ENCODE results near the gene TAS2R41.

The TAS2R41 gene

DNA sequence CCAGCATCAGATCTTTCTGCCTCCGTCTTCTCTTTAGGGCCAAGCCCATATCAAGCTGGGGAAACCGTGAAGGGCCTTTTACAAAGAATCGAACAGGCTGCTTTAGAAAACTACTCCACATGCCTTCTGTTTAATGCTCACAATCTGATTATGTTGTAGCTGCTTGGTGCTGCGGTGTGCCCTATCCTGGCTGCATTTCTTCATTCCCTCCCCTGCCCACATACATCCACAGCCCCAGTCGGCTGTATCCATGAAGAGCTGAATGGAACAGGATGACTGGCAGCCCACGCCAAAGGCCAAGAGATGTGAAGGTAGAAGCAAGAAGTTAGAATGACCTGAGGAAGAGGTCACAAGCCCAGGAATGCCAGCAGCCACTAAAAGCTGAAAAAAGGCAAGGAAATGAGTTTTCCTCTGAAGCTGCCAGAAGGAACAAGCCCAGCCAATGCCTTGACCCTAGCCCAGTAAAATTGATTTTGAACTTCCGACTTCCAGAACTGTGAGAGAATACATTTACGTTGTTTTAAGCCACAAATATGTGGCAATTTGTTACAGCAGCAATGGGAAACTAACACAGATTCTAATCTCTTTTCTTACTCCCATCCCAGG lies 22.2 kb downstream of the TAS2R41 start:
- Histone ChIP-seq H3K27ac (ENCODE audit: extremely low read depth, low read depth, low read length) (no peak overlapping the region), H3K36me3 (ENCODE audit: control insufficient read depth in 2 of 2, insufficient read depth in 1 of 2, low read length in 2 of 2) (no peaks in the 10 kb centered on the region), H3K4me3 (ENCODE audit: low read depth, low read length) (no peak overlapping the region), H3K4me1 (ENCODE audit: control insufficient read depth, insufficient read depth, low read length) (no peaks in the 10 kb centered on the region), H3K9me3 (ENCODE audit: control insufficient read depth, insufficient read depth, low read depth, low read length) (no peaks in the 10 kb centered on the region)
- ChIA-PET CTCF (interaction anchor here (1.2 kb wide), 1 partner anchor 9 kb away, joined by 4 read pairs; no protein-coding TSS in a partner anchor), POLR2A (no interaction called here)
- TF ChIP-seq ZNF19 (tag by site-specific recombination; IDR thresholded peaks at IDR 0.05; ENCODE audit: low read depth): no peak
- TF ChIP-seq ZBTB48 (tag by site-specific recombination; IDR thresholded peaks at IDR 0.05): no peak
- no peak for TF ChIP-seq KLF16 (tag by site-specific recombination; IDR thresholded peaks at IDR 0.05)
- no peak for TF ChIP-seq ZNF239 (tag by site-specific recombination; IDR thresholded peaks at IDR 0.05)
- no peak for TF ChIP-seq ZNF274 (IDR thresholded peaks at IDR 0.05; ENCODE audit: low read length)
- no peak for TF ChIP-seq ZNF274 (tag by site-specific recombination; IDR thresholded peaks at IDR 0.05; ENCODE audit: borderline replicate concordance)
- TF ChIP-seq ZNF157 (tag by site-specific recombination; IDR thresholded peaks at IDR 0.05): no peak
- TF ChIP-seq ZNF10 (tag by site-specific recombination; IDR thresholded peaks at IDR 0.05): no peak
- no peak for TF ChIP-seq ZNF140 (tag by site-specific recombination; IDR thresholded peaks at IDR 0.05)
- TF ChIP-seq ZNF341 (tag by site-specific recombination; IDR thresholded peaks at IDR 0.05; ENCODE audit: low read depth): no peak
- no peak for TF ChIP-seq ZNF544 (tag by site-specific recombination; IDR thresholded peaks at IDR 0.05)
- TF ChIP-seq GLIS2 (tag by site-specific recombination; IDR thresholded peaks at IDR 0.05): no peak
- no peak for TF ChIP-seq ZNF548 (tag by site-specific recombination; IDR thresholded peaks at IDR 0.05)
- TF ChIP-seq, protein P1, sequence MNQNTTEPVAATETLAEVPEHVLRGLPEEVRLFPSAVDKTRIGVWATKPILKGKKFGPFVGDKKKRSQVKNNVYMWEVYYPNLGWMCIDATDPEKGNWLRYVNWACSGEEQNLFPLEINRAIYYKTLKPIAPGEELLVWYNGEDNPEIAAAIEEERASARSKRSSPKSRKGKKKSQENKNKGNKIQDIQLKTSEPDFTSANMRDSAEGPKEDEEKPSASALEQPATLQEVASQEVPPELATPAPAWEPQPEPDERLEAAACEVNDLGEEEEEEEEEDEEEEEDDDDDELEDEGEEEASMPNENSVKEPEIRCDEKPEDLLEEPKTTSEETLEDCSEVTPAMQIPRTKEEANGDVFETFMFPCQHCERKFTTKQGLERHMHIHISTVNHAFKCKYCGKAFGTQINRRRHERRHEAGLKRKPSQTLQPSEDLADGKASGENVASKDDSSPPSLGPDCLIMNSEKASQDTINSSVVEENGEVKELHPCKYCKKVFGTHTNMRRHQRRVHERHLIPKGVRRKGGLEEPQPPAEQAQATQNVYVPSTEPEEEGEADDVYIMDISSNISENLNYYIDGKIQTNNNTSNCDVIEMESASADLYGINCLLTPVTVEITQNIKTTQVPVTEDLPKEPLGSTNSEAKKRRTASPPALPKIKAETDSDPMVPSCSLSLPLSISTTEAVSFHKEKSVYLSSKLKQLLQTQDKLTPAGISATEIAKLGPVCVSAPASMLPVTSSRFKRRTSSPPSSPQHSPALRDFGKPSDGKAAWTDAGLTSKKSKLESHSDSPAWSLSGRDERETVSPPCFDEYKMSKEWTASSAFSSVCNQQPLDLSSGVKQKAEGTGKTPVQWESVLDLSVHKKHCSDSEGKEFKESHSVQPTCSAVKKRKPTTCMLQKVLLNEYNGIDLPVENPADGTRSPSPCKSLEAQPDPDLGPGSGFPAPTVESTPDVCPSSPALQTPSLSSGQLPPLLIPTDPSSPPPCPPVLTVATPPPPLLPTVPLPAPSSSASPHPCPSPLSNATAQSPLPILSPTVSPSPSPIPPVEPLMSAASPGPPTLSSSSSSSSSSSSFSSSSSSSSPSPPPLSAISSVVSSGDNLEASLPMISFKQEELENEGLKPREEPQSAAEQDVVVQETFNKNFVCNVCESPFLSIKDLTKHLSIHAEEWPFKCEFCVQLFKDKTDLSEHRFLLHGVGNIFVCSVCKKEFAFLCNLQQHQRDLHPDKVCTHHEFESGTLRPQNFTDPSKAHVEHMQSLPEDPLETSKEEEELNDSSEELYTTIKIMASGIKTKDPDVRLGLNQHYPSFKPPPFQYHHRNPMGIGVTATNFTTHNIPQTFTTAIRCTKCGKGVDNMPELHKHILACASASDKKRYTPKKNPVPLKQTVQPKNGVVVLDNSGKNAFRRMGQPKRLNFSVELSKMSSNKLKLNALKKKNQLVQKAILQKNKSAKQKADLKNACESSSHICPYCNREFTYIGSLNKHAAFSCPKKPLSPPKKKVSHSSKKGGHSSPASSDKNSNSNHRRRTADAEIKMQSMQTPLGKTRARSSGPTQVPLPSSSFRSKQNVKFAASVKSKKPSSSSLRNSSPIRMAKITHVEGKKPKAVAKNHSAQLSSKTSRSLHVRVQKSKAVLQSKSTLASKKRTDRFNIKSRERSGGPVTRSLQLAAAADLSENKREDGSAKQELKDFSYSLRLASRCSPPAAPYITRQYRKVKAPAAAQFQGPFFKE (tag by site-specific recombination; IDR thresholded peaks at IDR 0.05; ENCODE audit: borderline replicate concordance): no peak
- TF ChIP-seq, protein P2, sequence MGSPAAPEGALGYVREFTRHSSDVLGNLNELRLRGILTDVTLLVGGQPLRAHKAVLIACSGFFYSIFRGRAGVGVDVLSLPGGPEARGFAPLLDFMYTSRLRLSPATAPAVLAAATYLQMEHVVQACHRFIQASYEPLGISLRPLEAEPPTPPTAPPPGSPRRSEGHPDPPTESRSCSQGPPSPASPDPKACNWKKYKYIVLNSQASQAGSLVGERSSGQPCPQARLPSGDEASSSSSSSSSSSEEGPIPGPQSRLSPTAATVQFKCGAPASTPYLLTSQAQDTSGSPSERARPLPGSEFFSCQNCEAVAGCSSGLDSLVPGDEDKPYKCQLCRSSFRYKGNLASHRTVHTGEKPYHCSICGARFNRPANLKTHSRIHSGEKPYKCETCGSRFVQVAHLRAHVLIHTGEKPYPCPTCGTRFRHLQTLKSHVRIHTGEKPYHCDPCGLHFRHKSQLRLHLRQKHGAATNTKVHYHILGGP (tag by site-specific recombination; IDR thresholded peaks at IDR 0.05): no peak
- TF ChIP-seq ZBTB8A (tag by site-specific recombination; IDR thresholded peaks at IDR 0.05): no peak
- no peak for TF ChIP-seq ZNF23 (tag by site-specific recombination; IDR thresholded peaks at IDR 0.05; ENCODE audit: borderline replicate concordance)

DNA sequence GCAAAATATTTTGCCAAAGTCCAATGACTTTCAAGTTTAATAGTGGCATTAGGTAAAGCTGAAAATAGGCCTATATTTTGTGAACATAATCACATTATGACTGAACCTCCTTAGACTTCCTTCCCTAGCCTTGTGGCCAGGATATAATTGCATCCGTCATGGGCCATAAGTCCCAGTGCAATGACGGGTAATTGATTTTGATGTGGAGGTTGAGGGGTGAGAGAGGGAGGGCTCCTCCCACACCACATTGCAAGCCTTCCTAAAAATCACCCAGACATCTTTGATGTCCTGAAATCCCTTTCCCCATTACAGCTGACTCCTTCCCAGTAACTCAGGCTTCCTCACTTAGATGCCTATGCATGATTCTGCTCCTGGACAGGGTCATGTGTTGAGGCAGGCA lies 25.6 kb downstream of the TAS2R41 start:
- Histone ChIP-seq H3K4me3 (ENCODE audit: low read depth, low read length) (no peak overlapping the region), H3K9me3 (ENCODE audit: control insufficient read depth, insufficient read depth, low read depth, low read length) (no peaks in the 10 kb centered on the region), H3K27ac (ENCODE audit: extremely low read depth, low read depth, low read length) (no peak overlapping the region), H3K36me3 (ENCODE audit: control insufficient read depth in 2 of 2, insufficient read depth in 1 of 2, low read length in 2 of 2) (no peaks in the 10 kb centered on the region), H3K4me1 (ENCODE audit: control insufficient read depth, insufficient read depth, low read length) (no peaks in the 10 kb centered on the region)
- POLR2A ChIA-PET: no interaction called here
- TF ChIP-seq MEIS1 (CRISPR knock-in tag; IDR thresholded peaks at IDR 0.05; ENCODE audit: borderline replicate concordance) (no peak), ZNF623 (tag by site-specific recombination; IDR thresholded peaks at IDR 0.05) (no peak), ZNF274 (IDR thresholded peaks at IDR 0.05; ENCODE audit: low read length) (no peak), ZNF274 (tag by site-specific recombination; IDR thresholded peaks at IDR 0.05; ENCODE audit: borderline replicate concordance) (no peak), SP7 (tag by site-specific recombination; IDR thresholded peaks at IDR 0.05) (no peak), ZNF112 (tag by site-specific recombination; IDR thresholded peaks at IDR 0.05) (no peak), ZNF341 (tag by site-specific recombination; IDR thresholded peaks at IDR 0.05; ENCODE audit: low read depth) (no peak), ZNF248 (tag by site-specific recombination; IDR thresholded peaks at IDR 0.05) (no peak)
- TF ChIP-seq, protein P3, sequence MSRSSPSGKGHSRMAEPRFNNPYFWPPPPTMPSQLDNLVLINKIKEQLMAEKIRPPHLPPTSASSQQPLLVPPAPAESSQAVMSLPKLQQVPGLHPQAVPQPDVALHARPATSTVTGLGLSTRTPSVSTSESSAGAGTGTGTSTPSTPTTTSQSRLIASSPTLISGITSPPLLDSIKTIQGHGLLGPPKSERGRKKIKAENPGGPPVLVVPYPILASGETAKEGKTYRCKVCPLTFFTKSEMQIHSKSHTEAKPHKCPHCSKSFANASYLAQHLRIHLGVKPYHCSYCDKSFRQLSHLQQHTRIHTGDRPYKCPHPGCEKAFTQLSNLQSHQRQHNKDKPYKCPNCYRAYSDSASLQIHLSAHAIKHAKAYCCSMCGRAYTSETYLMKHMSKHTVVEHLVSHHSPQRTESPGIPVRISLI (tag by site-specific recombination; IDR thresholded peaks at IDR 0.05): no peak
- CTCF ChIA-PET: no interaction called here
